Right atrium auricular region (tissue), 2 donors: ENCODE results near the gene CACNA1B. TPM values are rescaled to one million over a fixed set of nuclear protein-coding genes. Genes with fewer than 3 reads are reported as not detected.

Source experiments
- DNase-seq: peaks from one replicate; pipeline ENCODE4 v3.0.0-alpha.2; 2019; ENCODE audit warnings: low spot score
- H3K27ac ChIP-seq, 2 donors: fragments of 200-600 bp; sonication (generic); 1 replicate in 1 of 2; 2 replicates in 1 of 2; pipeline ENCODE4 v1.5.1; 2016 to 2019
- H3K27me3 ChIP-seq, 2 donors: fragments of 200-600 bp; sonication (generic); one replicate each; pipeline versions ENCODE4 v1.5.1 to v1.6.0; 2017 to 2019
- H3K36me3 ChIP-seq: fragments of 200-600 bp; sonication (generic); one replicate; pipeline ENCODE4 v1.5.1; 2016
- H3K4me1 ChIP-seq, 2 donors: fragments of 200-600 bp; sonication (generic); one replicate each; pipeline versions ENCODE4 v1.5.1 to v1.6.0; 2017 to 2019
- H3K4me3 ChIP-seq, 2 donors: fragments of 200-600 bp; sonication (generic); 1 replicate in 1 of 2; 2 replicates in 1 of 2; pipeline ENCODE4 v1.5.1; 2017 to 2019; ENCODE audit warnings: mild to moderate bottlenecking in 1 of 2, moderate library complexity in 1 of 2
- H3K9me3 ChIP-seq, 2 donors: fragments of 200-600 bp; sonication (generic); one replicate each; pipeline ENCODE4 v1.5.1; 2019
- total RNA-seq, 2 donors: library from RNA; depleted of rRNA; stranded (reverse); fragments of >200 nt; gene quantifications; one replicate each; pipeline ENCODE4 v1.1.0, GENCODE V29; 2016
- TF ChIP-seq, protein P1 (sequence below), 2 donors: fragments of 200-600 bp; sonication (generic); IDR thresholded peaks; one replicate each; pipeline ENCODE4 v1.5.1; 2019; ENCODE audit warnings: antibody characterized with exemption in 2 of 2

Gene CACNA1B
- total RNA-seq, 2 donors from 2014 or later, result 0.04 to 0.41 TPM

DNA sequence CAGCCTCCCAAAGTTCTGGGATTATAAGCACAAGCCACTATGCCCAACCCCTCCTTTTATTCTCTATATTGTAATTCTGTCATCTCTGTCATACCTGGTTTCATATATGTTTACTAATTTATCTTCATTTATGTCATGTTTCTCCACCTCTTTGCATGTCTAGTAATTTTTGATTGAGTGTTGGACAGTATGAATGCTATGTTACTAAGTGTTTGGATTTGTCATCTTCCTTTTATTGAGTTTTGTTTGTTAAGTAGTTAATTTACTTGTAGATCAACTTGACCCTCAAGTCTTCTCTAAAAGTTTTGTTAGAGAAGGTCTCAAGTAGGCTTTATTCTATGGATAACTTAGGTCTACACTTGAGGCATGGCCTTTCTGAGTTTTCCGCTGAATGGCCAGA is 17.2 kb upstream of the CACNA1B start:
- Histone ChIP-seq H3K36me3 (no peaks in the 10 kb centered on the region), H3K27ac (no peak overlapping the region), H3K4me3 (no peak overlapping the region), H3K9me3 (peaks cover 12 to 29% of the 10 kb centered on the region in 2 donors), H3K27me3 (no peaks in the 10 kb centered on the region), H3K4me1 (no peaks in the 10 kb centered on the region)
- DNase-seq, result no peak
- TF ChIP-seq, protein P1, sequence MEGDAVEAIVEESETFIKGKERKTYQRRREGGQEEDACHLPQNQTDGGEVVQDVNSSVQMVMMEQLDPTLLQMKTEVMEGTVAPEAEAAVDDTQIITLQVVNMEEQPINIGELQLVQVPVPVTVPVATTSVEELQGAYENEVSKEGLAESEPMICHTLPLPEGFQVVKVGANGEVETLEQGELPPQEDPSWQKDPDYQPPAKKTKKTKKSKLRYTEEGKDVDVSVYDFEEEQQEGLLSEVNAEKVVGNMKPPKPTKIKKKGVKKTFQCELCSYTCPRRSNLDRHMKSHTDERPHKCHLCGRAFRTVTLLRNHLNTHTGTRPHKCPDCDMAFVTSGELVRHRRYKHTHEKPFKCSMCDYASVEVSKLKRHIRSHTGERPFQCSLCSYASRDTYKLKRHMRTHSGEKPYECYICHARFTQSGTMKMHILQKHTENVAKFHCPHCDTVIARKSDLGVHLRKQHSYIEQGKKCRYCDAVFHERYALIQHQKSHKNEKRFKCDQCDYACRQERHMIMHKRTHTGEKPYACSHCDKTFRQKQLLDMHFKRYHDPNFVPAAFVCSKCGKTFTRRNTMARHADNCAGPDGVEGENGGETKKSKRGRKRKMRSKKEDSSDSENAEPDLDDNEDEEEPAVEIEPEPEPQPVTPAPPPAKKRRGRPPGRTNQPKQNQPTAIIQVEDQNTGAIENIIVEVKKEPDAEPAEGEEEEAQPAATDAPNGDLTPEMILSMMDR (IDR thresholded peaks at IDR 0.05), result no peak

DNA sequence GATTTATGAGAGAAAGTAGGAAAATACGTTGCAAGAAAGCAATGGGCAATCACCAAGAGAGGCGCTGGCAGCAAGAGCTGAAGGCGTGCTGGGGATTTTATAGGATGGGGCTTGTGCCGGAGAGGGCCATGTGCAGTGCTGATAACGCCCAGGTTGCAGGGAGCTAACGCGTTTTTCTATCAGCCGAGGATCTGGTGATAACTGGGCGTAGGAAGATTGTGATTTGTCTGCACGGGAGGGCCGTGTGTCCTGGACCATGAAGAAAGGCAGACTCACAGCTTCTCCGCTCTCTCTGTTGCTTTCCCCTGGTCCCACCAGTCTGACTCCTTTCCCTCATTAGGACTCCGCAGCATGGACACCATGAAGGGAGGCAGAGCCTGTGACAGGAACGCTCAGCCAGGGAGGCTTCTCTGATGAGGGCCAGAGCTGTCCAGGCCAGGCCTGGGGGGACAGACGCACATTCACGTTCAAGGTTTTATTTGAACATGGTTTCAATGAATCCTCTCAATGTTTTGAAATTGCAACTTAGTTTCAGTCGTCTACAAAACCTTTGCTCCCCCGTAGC is 11.9 kb upstream of the CACNA1B start:
- DNase-seq, result no peak
- Histone ChIP-seq H3K27ac (no peak overlapping the region), H3K36me3 (no peaks in the 10 kb centered on the region), H3K27me3 (no peaks in the 10 kb centered on the region), H3K9me3 (peaks cover 3 to 13% of the 10 kb centered on the region in 2 donors), H3K4me3 (no peak overlapping the region), H3K4me1 (no peaks in the 10 kb centered on the region)
- TF ChIP-seq, protein P1 (IDR thresholded peaks at IDR 0.05), result no peak

DNA sequence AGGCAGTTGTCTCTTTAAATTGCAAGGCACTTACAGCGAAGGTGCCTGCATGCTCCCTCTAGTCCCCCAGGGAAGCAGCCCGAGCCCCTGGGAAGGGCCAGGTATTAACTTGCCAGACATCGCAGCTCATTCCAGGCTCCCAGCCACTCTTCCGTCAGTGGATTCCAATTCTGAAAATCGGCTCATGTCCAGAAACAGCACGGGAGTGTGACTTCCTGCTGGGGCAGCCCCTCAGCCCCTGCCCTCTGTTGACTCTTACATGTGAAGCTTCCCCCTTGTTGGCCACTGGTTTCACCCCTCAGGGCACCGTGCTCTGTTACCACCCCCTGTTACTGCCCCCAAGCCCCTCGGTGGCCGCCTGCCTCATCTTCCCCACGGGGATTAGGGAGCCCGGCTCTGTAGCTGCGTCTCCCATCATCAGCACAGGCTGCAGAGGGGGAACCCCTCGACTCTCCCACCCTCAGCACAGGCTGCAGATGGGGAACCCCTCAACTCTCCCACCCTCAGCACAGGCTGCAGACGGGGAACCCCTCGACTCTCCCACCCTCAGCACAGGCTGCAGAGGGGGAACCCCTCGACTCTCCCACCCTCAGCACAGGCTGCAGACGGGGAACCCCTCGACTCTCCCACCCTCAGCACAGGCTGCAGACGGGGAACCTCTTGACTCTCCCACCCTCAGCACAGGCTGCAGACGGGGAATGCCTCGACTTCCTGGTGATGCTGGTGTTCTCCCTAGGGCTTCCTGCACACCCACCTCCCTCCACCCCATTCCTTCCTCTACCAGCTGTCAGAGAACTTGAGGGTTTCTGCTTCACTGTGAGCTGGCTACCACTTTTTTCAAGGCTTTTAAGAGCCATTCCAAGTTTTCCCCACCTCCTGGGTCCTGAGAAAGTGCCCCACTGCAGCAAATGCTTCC is 11.1 kb upstream of the CACNA1B start:
- Histone ChIP-seq H3K36me3 (no peaks in the 10 kb centered on the region), H3K4me3 (no peak overlapping the region), H3K4me1 (no peaks in the 10 kb centered on the region), H3K27me3 (no peaks in the 10 kb centered on the region), H3K9me3 (peaks cover 0 to 8% of the 10 kb centered on the region in 2 donors), H3K27ac (no peak overlapping the region)
- no peak for DNase-seq
- TF ChIP-seq, protein P1 (IDR thresholded peaks at IDR 0.05), result no peak

DNA sequence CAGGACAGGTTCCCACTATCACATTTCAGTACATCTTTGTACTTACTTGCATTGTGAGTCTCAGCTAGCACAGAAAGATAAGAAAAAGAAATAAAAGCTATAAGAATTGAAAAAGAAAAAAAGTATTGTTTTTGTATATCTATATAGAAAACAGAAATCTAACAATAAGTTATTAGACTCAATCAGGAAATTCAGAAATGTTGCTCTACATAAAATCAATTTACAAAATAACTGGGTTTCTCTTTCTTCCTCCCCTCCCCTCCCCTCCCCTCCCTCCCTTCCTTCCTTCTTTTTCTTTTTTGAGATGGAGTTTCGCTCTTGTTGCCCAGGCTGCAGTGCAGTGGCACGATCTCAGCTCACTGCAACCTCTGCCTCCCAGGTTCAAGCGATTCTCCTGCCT is 7.2 kb upstream of the CACNA1B start:
- no peaks in the 10 kb centered on the region for H3K36me3 ChIP-seq
- H3K9me3 ChIP-seq, result peaks cover 0 to 8% of the 10 kb centered on the region in 2 donors
- H3K27ac ChIP-seq, result no peak overlapping the region
- H3K4me1 ChIP-seq, result no peaks in the 10 kb centered on the region
- H3K27me3 ChIP-seq, result no peaks in the 10 kb centered on the region
- no peak for DNase-seq
- TF ChIP-seq, protein P1 (IDR thresholded peaks at IDR 0.05), result no peak
- H3K4me3 ChIP-seq, result no peak overlapping the region

DNA sequence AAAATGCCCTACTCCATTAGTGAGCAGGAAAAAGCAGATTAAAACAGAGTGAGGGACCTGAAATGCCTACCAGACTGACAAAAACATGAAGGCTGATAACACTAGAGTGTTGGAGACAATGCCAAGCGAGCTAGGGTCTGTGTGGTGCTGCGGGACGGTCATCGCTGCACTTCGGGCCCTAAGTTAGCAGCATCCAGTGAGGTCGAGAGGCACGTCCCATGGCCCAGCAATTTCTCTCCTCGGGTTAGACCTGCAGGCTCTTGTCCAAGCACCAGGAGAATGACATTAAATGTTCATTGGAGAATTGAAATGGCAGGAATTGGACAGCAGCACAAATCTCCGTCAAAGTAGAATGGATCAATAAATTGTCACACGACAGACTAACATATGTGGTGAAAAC is 5.3 kb upstream of the CACNA1B start:
- Histone ChIP-seq H3K4me1 (no peaks in the 10 kb centered on the region), H3K9me3 (peaks cover 0 to 8% of the 10 kb centered on the region in 2 donors), H3K4me3 (no peak overlapping the region), H3K36me3 (no peaks in the 10 kb centered on the region), H3K27ac (no peak overlapping the region), H3K27me3 (peaks cover 0 to 6% of the 10 kb centered on the region in 2 donors)
- no peak for DNase-seq
- TF ChIP-seq, protein P1 (IDR thresholded peaks at IDR 0.05), result no peak
